Measurements from ENCODE around the gene ACO2. TPM values are rescaled to one million over a fixed set of nuclear protein-coding genes. Genes with fewer than 3 reads are reported as not detected.

ACO2 gene
- total and polyA plus RNA-seq, 2 of the 13 experiments (the other 11 are each of a cell fraction or from before 2014, with no cell fraction given): 19.2 to 45.6 TPM

DNA sequence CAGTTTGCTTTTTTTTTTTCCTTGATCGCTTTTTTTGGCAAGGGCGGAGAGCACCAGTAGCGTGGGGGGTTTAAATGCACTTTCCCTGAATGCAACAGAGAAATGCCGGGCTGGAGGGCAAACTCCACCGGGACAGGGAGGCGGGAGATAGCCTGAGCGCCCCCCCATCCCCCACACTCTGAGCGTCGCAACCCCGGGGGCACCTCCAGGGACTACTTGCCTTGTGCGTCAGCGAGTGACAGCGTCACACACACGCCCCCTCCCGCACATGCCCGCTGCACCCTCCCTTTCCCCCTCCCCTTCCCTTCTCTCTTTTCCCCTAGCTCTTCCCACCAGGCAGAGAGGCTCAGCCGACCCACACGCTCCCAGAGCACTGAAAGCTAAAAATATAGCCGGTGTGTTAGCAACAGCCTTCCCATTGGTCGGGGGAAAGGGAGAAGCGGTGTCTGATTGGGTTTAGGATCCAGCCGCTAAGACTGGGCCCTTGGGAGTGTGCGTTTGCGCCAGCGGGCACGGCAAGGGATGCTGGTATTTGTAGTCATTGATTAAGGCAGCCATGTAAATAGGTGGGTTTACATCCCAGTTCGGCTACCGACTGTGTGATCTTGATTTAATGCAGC is 20.6 kb upstream of the ACO2 start (continued):
- TF ChIP-seq JDP2 (CRISPR knock-in tag; IDR thresholded peaks at IDR 0.05; ENCODE audit: borderline replicate concordance) (no peak), PAF1 (CRISPR knock-in tag; IDR thresholded peaks at IDR 0.05) (no peak), RAD51 (IDR thresholded peaks at IDR 0.05; ENCODE audit: borderline replicate concordance) (no peak), ZNF780A (CRISPR knock-in tag; IDR thresholded peaks at IDR 0.05) (no peak), MTF2 (CRISPR knock-in tag; IDR thresholded peaks at IDR 0.05; ENCODE audit: borderline replicate concordance) (no peak), ADNP (CRISPR knock-in tag; IDR thresholded peaks at IDR 0.05) (no peak), KAT8 (CRISPR knock-in tag; IDR thresholded peaks at IDR 0.05) (peak; percentile 69; the same call in 1 of the 2 replicates), HOXA5 (CRISPR knock-in tag; IDR thresholded peaks at IDR 0.05) (peak; percentile 33; the same call in 1 of the 2 replicates), ZNF251 (CRISPR knock-in tag; IDR thresholded peaks at IDR 0.05) (no peak), ZNF766 (CRISPR knock-in tag; IDR thresholded peaks at IDR 0.05; ENCODE audit: borderline replicate concordance) (0 out of 2 replicates have a peak, but pooled peaks have one; percentile 7), ATM (IDR thresholded peaks at IDR 0.05; ENCODE audit: borderline replicate concordance) (no peak), SIN3B (IDR thresholded peaks at IDR 0.05; ENCODE audit: low read length) (0 out of 2 replicates have a peak, but pooled peaks have one; percentile 45), ZNF263 (CRISPR knock-in tag; IDR thresholded peaks at IDR 0.05) (no peak), ZNF20 (CRISPR knock-in tag; IDR thresholded peaks at IDR 0.05) (no peak), JARID2 (CRISPR knock-in tag; IDR thresholded peaks at IDR 0.05; ENCODE audit: insufficient replicate concordance) (no peak), ZNF577 (CRISPR knock-in tag; IDR thresholded peaks at IDR 0.05; ENCODE audit: borderline replicate concordance, low read depth) (no peak)
- TF ChIP-seq, protein P1, sequence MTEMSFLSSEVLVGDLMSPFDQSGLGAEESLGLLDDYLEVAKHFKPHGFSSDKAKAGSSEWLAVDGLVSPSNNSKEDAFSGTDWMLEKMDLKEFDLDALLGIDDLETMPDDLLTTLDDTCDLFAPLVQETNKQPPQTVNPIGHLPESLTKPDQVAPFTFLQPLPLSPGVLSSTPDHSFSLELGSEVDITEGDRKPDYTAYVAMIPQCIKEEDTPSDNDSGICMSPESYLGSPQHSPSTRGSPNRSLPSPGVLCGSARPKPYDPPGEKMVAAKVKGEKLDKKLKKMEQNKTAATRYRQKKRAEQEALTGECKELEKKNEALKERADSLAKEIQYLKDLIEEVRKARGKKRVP (CRISPR knock-in tag; IDR thresholded peaks at IDR 0.05): peak in 1 of 2 experiments; percentile 40; a peak in 2 of 4 replicates
- TF ChIP-seq, protein P2, sequence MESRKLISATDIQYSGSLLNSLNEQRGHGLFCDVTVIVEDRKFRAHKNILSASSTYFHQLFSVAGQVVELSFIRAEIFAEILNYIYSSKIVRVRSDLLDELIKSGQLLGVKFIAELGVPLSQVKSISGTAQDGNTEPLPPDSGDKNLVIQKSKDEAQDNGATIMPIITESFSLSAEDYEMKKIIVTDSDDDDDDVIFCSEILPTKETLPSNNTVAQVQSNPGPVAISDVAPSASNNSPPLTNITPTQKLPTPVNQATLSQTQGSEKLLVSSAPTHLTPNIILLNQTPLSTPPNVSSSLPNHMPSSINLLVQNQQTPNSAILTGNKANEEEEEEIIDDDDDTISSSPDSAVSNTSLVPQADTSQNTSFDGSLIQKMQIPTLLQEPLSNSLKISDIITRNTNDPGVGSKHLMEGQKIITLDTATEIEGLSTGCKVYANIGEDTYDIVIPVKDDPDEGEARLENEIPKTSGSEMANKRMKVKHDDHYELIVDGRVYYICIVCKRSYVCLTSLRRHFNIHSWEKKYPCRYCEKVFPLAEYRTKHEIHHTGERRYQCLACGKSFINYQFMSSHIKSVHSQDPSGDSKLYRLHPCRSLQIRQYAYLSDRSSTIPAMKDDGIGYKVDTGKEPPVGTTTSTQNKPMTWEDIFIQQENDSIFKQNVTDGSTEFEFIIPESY (CRISPR knock-in tag; IDR thresholded peaks at IDR 0.05): no peak
- TF ChIP-seq, protein P3, sequence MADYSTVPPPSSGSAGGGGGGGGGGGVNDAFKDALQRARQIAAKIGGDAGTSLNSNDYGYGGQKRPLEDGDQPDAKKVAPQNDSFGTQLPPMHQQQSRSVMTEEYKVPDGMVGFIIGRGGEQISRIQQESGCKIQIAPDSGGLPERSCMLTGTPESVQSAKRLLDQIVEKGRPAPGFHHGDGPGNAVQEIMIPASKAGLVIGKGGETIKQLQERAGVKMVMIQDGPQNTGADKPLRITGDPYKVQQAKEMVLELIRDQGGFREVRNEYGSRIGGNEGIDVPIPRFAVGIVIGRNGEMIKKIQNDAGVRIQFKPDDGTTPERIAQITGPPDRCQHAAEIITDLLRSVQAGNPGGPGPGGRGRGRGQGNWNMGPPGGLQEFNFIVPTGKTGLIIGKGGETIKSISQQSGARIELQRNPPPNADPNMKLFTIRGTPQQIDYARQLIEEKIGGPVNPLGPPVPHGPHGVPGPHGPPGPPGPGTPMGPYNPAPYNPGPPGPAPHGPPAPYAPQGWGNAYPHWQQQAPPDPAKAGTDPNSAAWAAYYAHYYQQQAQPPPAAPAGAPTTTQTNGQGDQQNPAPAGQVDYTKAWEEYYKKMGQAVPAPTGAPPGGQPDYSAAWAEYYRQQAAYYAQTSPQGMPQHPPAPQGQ (CRISPR knock-in tag; IDR thresholded peaks at IDR 0.05; ENCODE audit: borderline replicate concordance): no peak
- TF ChIP-seq, protein P4, sequence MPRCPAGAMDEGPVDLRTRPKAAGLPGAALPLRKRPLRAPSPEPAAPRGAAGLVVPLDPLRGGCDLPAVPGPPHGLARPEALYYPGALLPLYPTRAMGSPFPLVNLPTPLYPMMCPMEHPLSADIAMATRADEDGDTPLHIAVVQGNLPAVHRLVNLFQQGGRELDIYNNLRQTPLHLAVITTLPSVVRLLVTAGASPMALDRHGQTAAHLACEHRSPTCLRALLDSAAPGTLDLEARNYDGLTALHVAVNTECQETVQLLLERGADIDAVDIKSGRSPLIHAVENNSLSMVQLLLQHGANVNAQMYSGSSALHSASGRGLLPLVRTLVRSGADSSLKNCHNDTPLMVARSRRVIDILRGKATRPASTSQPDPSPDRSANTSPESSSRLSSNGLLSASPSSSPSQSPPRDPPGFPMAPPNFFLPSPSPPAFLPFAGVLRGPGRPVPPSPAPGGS (CRISPR knock-in tag; IDR thresholded peaks at IDR 0.05): no peak

All from HepG2 (cell line).